ENCODE results near the gene NDRG3. TPM values are rescaled to one million over a fixed set of nuclear protein-coding genes. Genes with fewer than 3 reads are reported as not detected.

Gene NDRG3
- total and polyA plus RNA-seq, 9 donors = 16.7 to 66.0 (median 24.1) TPM

DNA sequence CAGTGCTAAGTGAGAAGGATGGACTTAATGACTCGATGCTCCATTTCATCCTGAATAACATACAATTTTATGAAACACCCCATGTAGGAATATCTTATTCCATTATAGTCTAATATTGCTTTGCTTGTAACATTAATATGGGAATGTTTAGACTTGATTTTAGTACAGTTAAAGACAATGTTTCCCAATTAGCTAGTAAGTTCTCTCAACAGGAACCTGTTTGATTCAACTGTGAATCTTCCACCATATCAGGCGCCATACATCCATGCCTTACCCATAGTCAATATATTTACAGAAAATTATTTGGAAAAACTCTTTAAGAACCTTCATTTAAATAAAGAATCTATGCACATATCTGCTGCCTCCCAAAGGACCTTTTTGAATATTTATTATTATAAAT lies 3.3 kb downstream of the NDRG3 start:
- TF ChIP-seq EP300 (IDR thresholded peaks at IDR 0.05) (no peak), POLR2A (IDR thresholded peaks at IDR 0.05) (no peak)
- TF ChIP-seq, protein P1, sequence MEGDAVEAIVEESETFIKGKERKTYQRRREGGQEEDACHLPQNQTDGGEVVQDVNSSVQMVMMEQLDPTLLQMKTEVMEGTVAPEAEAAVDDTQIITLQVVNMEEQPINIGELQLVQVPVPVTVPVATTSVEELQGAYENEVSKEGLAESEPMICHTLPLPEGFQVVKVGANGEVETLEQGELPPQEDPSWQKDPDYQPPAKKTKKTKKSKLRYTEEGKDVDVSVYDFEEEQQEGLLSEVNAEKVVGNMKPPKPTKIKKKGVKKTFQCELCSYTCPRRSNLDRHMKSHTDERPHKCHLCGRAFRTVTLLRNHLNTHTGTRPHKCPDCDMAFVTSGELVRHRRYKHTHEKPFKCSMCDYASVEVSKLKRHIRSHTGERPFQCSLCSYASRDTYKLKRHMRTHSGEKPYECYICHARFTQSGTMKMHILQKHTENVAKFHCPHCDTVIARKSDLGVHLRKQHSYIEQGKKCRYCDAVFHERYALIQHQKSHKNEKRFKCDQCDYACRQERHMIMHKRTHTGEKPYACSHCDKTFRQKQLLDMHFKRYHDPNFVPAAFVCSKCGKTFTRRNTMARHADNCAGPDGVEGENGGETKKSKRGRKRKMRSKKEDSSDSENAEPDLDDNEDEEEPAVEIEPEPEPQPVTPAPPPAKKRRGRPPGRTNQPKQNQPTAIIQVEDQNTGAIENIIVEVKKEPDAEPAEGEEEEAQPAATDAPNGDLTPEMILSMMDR (IDR thresholded peaks at IDR 0.05) = no peak
- DNase-seq = no peak
- Histone ChIP-seq H3K36me3 (no peaks in the 10 kb centered on the region), H3K9me3 (no peaks in the 10 kb centered on the region), H3K27ac (peak overlapping the region in 1 of 2 donors; percentile 20), H3K4me1 (ENCODE audit: insufficient read depth) (peaks cover 2% of the 10 kb centered on the region), H3K27me3 (no peaks in the 10 kb centered on the region), H3K4me3 (no peak overlapping the region)
- intact Hi-C loops (cut with DNase I) = loop anchor here in 1 of 4 donors (5.0 kb wide), 1 partner anchor 130 kb away; no protein-coding TSS in a partner anchor
- 61 to 71% (median 66%) methylated on average over 2 of the region's 2 CpGs for WGBS, 3 donors

DNA sequence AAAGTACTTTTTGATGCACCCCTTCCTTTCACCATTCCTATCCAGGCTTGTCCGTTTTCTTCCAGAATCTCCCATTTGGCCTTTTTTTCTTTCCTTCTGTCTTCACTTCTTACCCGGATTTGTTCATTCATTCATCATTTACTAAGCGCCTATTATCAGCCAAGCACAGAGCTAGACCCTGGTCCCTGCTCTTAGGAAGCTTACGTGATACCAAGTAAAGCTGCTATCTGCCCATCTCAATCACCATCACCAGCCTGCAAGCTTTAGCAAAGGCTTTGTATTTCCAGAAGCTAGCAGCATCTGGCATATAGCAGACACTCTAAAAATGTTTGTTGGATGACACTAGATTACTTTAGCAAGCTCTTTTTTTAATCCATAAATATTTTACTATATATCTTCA lies 4.8 kb downstream of the NDRG3 start:
- Histone ChIP-seq H3K36me3 (no peaks in the 10 kb centered on the region), H3K9me3 (no peaks in the 10 kb centered on the region), H3K4me1 (ENCODE audit: insufficient read depth) (peaks cover 2% of the 10 kb centered on the region), H3K4me3 (no peak overlapping the region), H3K27ac (no peak overlapping the region), H3K27me3 (no peaks in the 10 kb centered on the region)
- no peak for DNase-seq
- 74 to 80% (median 78%) methylated on average over 4 of the region's 4 CpGs for WGBS, 3 donors
- TF ChIP-seq, protein P1 (IDR thresholded peaks at IDR 0.05) = no peak
- TF ChIP-seq POLR2A (IDR thresholded peaks at IDR 0.05) (no peak), EP300 (IDR thresholded peaks at IDR 0.05) (no peak)
- intact Hi-C loops (cut with DNase I) = loop anchor here in 1 of 4 donors (5.0 kb wide), 1 partner anchor 129 kb away; no protein-coding TSS in a partner anchor

DNA sequence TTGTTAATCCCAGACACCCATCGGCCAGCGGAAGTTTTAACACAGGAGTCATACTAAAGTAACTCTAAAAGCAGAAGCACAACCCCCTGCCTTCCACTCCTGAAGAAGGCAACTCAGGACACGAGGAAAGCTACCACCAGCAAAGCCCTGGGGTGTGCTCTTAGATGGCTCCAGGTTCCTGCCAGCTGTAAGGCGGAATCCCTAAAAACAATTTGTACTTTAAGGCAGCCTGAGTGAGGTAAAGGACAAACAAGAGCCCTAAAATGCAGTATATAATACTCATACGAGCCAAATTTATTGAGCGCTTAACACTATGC lies 8.7 kb downstream of the NDRG3 start:
- Histone ChIP-seq H3K27ac (no peak overlapping the region), H3K4me3 (no peak overlapping the region), H3K9me3 (no peaks in the 10 kb centered on the region), H3K27me3 (no peaks in the 10 kb centered on the region), H3K36me3 (no peaks in the 10 kb centered on the region), H3K4me1 (ENCODE audit: insufficient read depth) (no peaks in the 10 kb centered on the region)
- TF ChIP-seq, protein P1 (IDR thresholded peaks at IDR 0.05) = no peak
- no peak for TF ChIP-seq EP300 (IDR thresholded peaks at IDR 0.05)
- TF ChIP-seq POLR2A (IDR thresholded peaks at IDR 0.05) = no peak
- no peak for DNase-seq
- intact Hi-C loops (cut with DNase I) = no loop called here
- WGBS, 3 donors = 92 to 95% (median 92%) methylated on average over 6 of the region's 6 CpGs

DNA sequence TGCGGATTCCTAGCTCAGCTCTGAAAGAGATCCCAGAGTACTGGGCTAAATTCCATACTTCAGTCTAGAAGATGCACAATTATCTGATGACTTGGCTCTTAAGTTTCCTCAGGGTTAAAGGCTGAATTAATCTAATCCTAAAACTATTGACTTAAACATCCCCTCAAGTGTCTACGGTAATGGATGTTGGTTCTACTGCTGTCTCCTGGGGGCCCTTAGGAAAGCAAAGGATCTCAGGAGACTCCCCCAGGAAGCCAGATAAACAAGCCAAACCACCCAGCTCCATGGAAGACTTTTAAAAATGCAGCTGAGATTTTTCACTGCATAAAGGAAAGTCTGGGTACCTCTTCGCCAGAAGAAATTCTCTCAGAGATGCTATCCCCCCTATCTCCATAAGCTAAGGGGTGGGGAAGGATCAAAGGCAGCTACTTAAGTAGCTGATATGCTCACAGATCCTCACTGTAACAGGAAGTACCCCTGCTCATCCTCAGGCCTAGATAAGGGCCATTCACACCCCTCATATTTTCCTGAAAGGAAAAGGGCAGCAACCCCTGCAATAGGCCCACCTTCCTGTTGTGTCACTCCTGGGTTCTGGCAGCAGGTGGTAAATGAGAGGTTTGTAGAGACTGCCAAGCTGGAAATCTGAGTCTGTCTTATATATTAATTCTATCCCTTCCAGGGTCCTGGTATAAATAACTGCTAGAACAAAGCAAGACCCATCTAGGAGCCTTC lies 9.3 kb downstream of the NDRG3 start:
- WGBS, 3 donors = 80 to 86% (median 84%) methylated on average over 3 of the region's 3 CpGs
- Histone ChIP-seq H3K27me3 (no peaks in the 10 kb centered on the region), H3K4me3 (no peak overlapping the region), H3K4me1 (ENCODE audit: insufficient read depth) (no peaks in the 10 kb centered on the region), H3K27ac (no peak overlapping the region), H3K9me3 (no peaks in the 10 kb centered on the region), H3K36me3 (no peaks in the 10 kb centered on the region)
- no peak for TF ChIP-seq EP300 (IDR thresholded peaks at IDR 0.05)
- TF ChIP-seq, protein P1 (IDR thresholded peaks at IDR 0.05) = no peak
- TF ChIP-seq POLR2A (IDR thresholded peaks at IDR 0.05) = no peak
- intact Hi-C loops (cut with DNase I) = no loop called here
- DNase-seq = no peak
